Endothelial cell of umbilical vein (primary cell): ENCODE data around the gene HLA-F. TPM values are rescaled to one million over a fixed set of nuclear protein-coding genes. Genes with fewer than 3 reads are reported as not detected.

Source experiments
- BruUV-seq: library from RNA; stranded (reverse); fragments of 400-500 nt; replicated peaks from 2 replicates; lab custom pipeline; 2021; lab: Mats Ljungman, UMichigan
- CTCF ChIA-PET: fragments of 300-600, 350-600 bp; sonication (Branson Sonifier 250); formaldehyde crosslinking; loops from one replicate; lab custom pipeline; 2021; ENCODE audit warnings: antibody characterized with exemption, inconsistent platforms; lab: Charles Lee
- POLR2A ChIA-PET: fragments of 300-600, 350-600 bp; sonication (Branson Sonifier 250); formaldehyde crosslinking; loops from one replicate; lab custom pipeline; 2021; ENCODE audit warnings: antibody characterized with exemption, inconsistent platforms; lab: Charles Lee
- DNase-seq: peaks from one replicate; pipeline ENCODE4 v3.0.0-alpha.2; 2011; ENCODE audit warnings: low read depth, low spot score
- FAIRE-seq: peaks from 2 replicates; lab custom pipeline; 2011; peaks lifted over from hg19 to GRCh38; lab: Jason Lieb, UNC
- H2AFZ ChIP-seq: 2 replicates; pipeline ENCODE4 v1.6.0; 2012; ENCODE audit warnings: low read depth, low read length, control low read depth, inconsistent platforms
- H3K27ac ChIP-seq: 2 replicates; pipeline ENCODE4 v1.5.1; 2011; ENCODE audit warnings: low read depth, mild to moderate bottlenecking, control low read depth, low read length, moderate library complexity; ENCODE audit not compliant: insufficient read depth
- H3K27me3 ChIP-seq, 2 experiments: 2 replicates each; pipeline versions ENCODE4 v1.6.0 to v1.6.1; 2011; ENCODE audit warnings: low read length in 2 of 2, mixed read lengths in 1 of 2; ENCODE audit not compliant: control insufficient read depth in 2 of 2, insufficient read depth in 2 of 2
- H3K36me3 ChIP-seq, 2 experiments: 2 replicates in 1 of 2; 3 replicates in 1 of 2; pipeline ENCODE4 v1.5.1; 2011; ENCODE audit warnings: low read length in 2 of 2, mild to moderate bottlenecking in 1 of 2, moderate library complexity in 1 of 2; ENCODE audit not compliant: control insufficient read depth in 2 of 2, insufficient read depth in 2 of 2; ENCODE audit errors: extremely low read depth in 1 of 2
- H3K4me1 ChIP-seq: 3 replicates; pipeline ENCODE4 v1.5.1; 2011; ENCODE audit warnings: mild to moderate bottlenecking, low read length; ENCODE audit not compliant: control insufficient read depth, insufficient read depth; ENCODE audit errors: extremely low read depth
- H3K4me2 ChIP-seq: 2 replicates; pipeline ENCODE4 v1.6.1; 2011; ENCODE audit warnings: low read length, control low read depth, mixed read lengths; ENCODE audit not compliant: insufficient read depth
- H3K4me3 ChIP-seq, 3 experiments: fragments of 200-600 bp in 1 of 3; sonication (generic), shearing (Covaris generic) in 1 of 3; replicated peaks in 1 of 3; 2 replicates each; pipeline ENCODE4 v1.5.1; 2011 to 2016; ENCODE audit warnings: control low read depth in 3 of 3, low read length in 3 of 3, mild to moderate bottlenecking in 2 of 3, inconsistent platforms in 1 of 3, low read depth in 1 of 3, moderate library complexity in 1 of 3; ENCODE audit not compliant: insufficient read depth in 1 of 3
- H3K79me2 ChIP-seq: 2 replicates; pipeline ENCODE4 v1.6.0; 2012; ENCODE audit warnings: low read length, inconsistent platforms; ENCODE audit not compliant: control insufficient read depth, insufficient read depth
- H3K9ac ChIP-seq: replicated peaks from 2 replicates; pipeline ENCODE3; 2011; ENCODE audit warnings: low read length, control low read depth; ENCODE audit not compliant: insufficient read depth; ENCODE audit errors: extremely low read depth
- H3K9me1 ChIP-seq: replicated peaks from 3 replicates; pipeline ENCODE4 v1.6.0; 2011; ENCODE audit warnings: mild to moderate bottlenecking, low read length; ENCODE audit not compliant: control insufficient read depth, insufficient read depth; ENCODE audit errors: extremely low read depth
- H3K9me3 ChIP-seq: replicated peaks from 2 replicates; pipeline ENCODE4 v1.5.1; 2012; ENCODE audit warnings: low read length, inconsistent platforms; ENCODE audit not compliant: control insufficient read depth, insufficient read depth
- H4K20me1 ChIP-seq: replicated peaks from 2 replicates; pipeline ENCODE3; 2011; ENCODE audit warnings: mild to moderate bottlenecking, low read length; ENCODE audit not compliant: control insufficient read depth, insufficient read depth; ENCODE audit errors: extremely low read depth
- CTCF ChIP-seq, 2 donors: IDR thresholded peaks; 1 replicate in 1 of 2; 2 replicates in 1 of 2; pipeline ENCODE4 v1.5.1; 2011; ENCODE audit warnings: low read length in 2 of 2, mild to moderate bottlenecking in 2 of 2, moderate library complexity in 2 of 2, control low read depth in 1 of 2, inconsistent platforms in 1 of 2, low read depth in 1 of 2; ENCODE audit not compliant: insufficient read depth in 1 of 2; ENCODE audit errors: extremely low read depth in 1 of 2
- JUN ChIP-seq: IDR thresholded peaks from 2 replicates; pipeline ENCODE4 v1.6.1; 2011; ENCODE audit warnings: borderline replicate concordance, low read depth; ENCODE audit not compliant: insufficient read length, insufficient read depth
- dilution Hi-C: fragments of 300-500 bp; cut with MboI; formaldehyde crosslinking; loops from one replicate; pipeline ENCODE4 v1.15.0; 2019; ENCODE audit warnings: low sequenced_read_pairs; ENCODE audit not compliant: extremely low pct_ligation_motif_present
- intact Hi-C: fragments of 100-400 bp; cut with micrococcal nuclease; formaldehyde crosslinking; loops from one replicate; pipeline ENCODE4 v1.10.0; 2022
- polyA plus RNA-seq, 4 experiments: library from polyadenylated mRNA; depleted of rRNA in 3 of 4; stranded (reverse) in 3 of 4; unstranded in 1 of 4; fragments of >200 nt; gene quantifications; 2 replicates each; pipeline versions ENCODE4 v1.2.1 to v1.2.3, GENCODE V29; 2011 to 2012; ENCODE audit warnings: missing spikeins in 1 of 4
- total RNA-seq: library from RNA; stranded (reverse); gene quantifications from 2 replicates; pipeline ENCODE4 v1.2.3, GENCODE V29; 2021

HLA-F gene
- total and polyA plus RNA-seq, 2 donors (not counting 3 experiments of a cell fraction or from before 2014, with no cell fraction given), result 1.5 to 1.6 TPM

DNA sequence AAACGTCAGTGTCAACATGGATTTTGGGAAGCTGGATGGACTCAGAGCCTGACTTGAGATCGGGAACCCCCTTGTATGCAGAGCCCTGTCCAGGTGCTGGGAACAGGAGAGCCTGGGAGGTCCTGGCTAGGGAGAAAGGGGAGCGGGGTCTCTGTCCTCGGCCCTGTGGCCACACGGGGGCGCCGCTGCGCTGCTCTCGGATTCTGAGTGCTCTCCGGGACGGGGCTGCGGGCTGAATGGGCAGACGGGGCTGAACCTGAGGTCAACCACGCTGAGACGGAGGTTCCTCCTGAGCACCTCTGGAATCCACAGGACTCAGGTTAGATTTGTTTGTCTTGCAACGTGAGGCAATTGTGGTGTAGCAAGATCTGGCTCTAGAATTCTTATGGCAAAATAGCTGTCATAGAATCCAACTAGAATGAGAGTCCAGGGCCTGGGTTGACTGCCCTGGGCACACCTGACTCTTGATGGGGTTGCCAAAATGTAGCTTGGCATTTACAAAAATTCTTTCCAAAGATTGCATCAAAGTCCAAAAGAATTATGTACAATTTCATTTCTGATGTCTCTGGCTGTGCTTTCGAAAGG, 20.6 kb upstream of the HLA-F start:
- no peak overlapping the region for H3K27ac ChIP-seq
- no TSS peak for BruUV-seq
- no peak overlapping the region for H3K4me3 ChIP-seq
- no peaks in the 10 kb centered on the region for H3K9me3 ChIP-seq
- H3K27me3 ChIP-seq, result peaks cover 5 to 9% of the 10 kb centered on the region in 2 experiments
- ChIA-PET POLR2A (no interaction called here), CTCF (interaction anchor here (0.6 to 2.3 kb wide), 18 partner anchors 9 to 428 kb away, joined by 3 to 13 read pairs (median 3); no protein-coding TSS in a partner anchor)
- intact Hi-C loops, result loop anchor here (1.0 to 2.0 kb wide), 4 partner anchors 51 to 132 kb away; no protein-coding TSS in a partner anchor
- TF ChIP-seq CTCF (IDR thresholded peaks at IDR 0.05; ENCODE audit: extremely low read depth in 1 of 2, insufficient read depth in 1 of 2, low read depth in 1 of 2, low read length in 2 of 2) (peak; percentile 72 to 98), JUN (no peak)
- H3K4me2 ChIP-seq, result no peak overlapping the region
- no peaks in the 10 kb centered on the region for H3K36me3 ChIP-seq
- no peaks in the 10 kb centered on the region for H4K20me1 ChIP-seq
- H2AFZ ChIP-seq, result no peak overlapping the region
- no peaks in the 10 kb centered on the region for H3K4me1 ChIP-seq
- dilution Hi-C loops, result no loop called here
- H3K9me1 ChIP-seq, result no peaks in the 10 kb centered on the region
- FAIRE-seq, result peak; percentile 67
- H3K9ac ChIP-seq, result no peak overlapping the region
- peak; percentile 48 for DNase-seq
- H3K79me2 ChIP-seq, result no peaks in the 10 kb centered on the region
